Motor neuron (in vitro differentiated cells): ENCODE data around the gene ACKR3. TPM values are rescaled to one million over a fixed set of nuclear protein-coding genes. Genes with fewer than 3 reads are reported as not detected.

Experiments used
- ATAC-seq, 8 experiments: fragments of 200-7000 bp; cut with Tn5 transposase; replicated peaks in 6 of 8; 2 replicates each; pipeline ENCODE4 v1.8.0; 2021; ENCODE audit warnings: mild to moderate bottlenecking in 8 of 8, moderate library complexity in 8 of 8
- H3K27ac ChIP-seq, 2 donors: fragments of 250-450 bp; sonication (Bioruptor Pico); 2 replicates each; pipeline ENCODE4 v1.9.0; 2021; ENCODE audit warnings: antibody characterized with exemption in 2 of 2, mild to moderate bottlenecking in 2 of 2, moderate library complexity in 1 of 2
- H3K4me1 ChIP-seq, 2 donors: fragments of 250-450 bp; sonication (Bioruptor Pico); replicated peaks in 1 of 2; 2 replicates each; pipeline ENCODE4 v1.6.1; 2021; ENCODE audit warnings: antibody characterized with exemption in 2 of 2, mild to moderate bottlenecking in 2 of 2, moderate library complexity in 1 of 2
- H3K4me3 ChIP-seq, 5 donors: fragments of 250-450 bp; sonication (Bioruptor Pico); 2 replicates each; pipeline ENCODE4 v1.9.0; 2021; ENCODE audit warnings: antibody characterized with exemption in 5 of 5, mild to moderate bottlenecking in 5 of 5, moderate library complexity in 4 of 5
- WGBS, 10 experiments: fragments of 450-650 bp; shearing (Covaris generic); methylation state at CpG; one replicate each; pipeline ENCODE4 v1.0.0; 2022; 5-methylcytosine and 5-hydroxymethylcytosine counted together
- in situ Hi-C, 9 experiments: fragments of 400-800 bp; cut with MboI; loops; one replicate each; pipeline ENCODE4 v1.15.0; 2021; ENCODE audit warnings: low sequenced_read_pairs in 9 of 9, low pct_unique_long_range_greater_than_20kb in 2 of 9; ENCODE audit not compliant: unreplicated experiment in 9 of 9
- total RNA-seq, 8 experiments: library from RNA; unstranded; fragments of 300-600 nt; gene quantifications; 2 replicates each; pipeline versions ENCODE4 v1.2.3 to v1.2.4, GENCODE V29; 2022

Gene ACKR3
- 10 to 100 TPM in 6 of 8 experiments, 1 to 10 TPM in 2; 5.3 to 66.1 (median 21.1) TPM for total RNA-seq

GRCh38 chr2:236569573-236569973, at the start of gene ACKR3:
ACKR3 (plus strand) TSS chr2:236569825; CDS start chr2:236580466, 10,641 bp downstream.
- WGBS, 10 experiments = 0% methylated on average over 1 to 4 of the region's 10 CpGs; no CpG with 5 or more reads in 5 of the 10 experiments

DNA sequence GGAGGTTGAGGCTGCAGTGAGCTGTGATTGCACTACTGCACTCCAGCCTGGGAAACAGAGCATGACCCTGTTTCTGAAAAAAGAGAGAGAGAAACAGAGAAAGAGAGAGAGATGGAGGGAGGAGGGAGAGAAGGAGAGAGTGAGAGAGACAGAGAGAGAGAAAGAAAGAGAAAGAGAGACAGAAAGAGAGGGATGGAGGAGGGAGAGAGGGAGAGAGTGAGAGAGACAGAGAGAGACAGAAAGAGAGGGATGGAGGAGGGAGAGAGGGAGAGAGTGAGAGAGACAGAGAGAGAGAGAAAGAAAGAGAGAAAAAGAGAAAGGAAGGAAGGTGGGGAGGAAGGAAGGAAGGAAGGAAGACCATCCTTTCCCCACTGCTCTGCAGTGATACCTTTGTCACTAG, 48.1 kb upstream of the ACKR3 start:
- no peak overlapping the region for H3K4me3 ChIP-seq
- in situ Hi-C loops = loop anchor here in 3 of 9 experiments (25.0 kb wide), 2 partner anchors 516 to 541 kb away; no protein-coding TSS in a partner anchor
- no peak overlapping the region for H3K27ac ChIP-seq
- ATAC-seq = no peak
- peaks cover 3 to 10% of the 10 kb centered on the region in 2 donors for H3K4me1 ChIP-seq

More at GRCh38 chr2:236569573-236569973, at the start of gene ACKR3:
- peak; percentile 48 to 91 (median 83) for ATAC-seq
- in situ Hi-C loops = no loop called here
- Histone ChIP-seq H3K4me3 (peak within 1 kb of the TSS; percentile 37 to 60 (median 43)), H3K4me1 (peaks cover 55 to 81% of the 10 kb centered on the region in 2 donors), H3K27ac (peak within 1 kb of the TSS; percentile 21 to 76)

DNA sequence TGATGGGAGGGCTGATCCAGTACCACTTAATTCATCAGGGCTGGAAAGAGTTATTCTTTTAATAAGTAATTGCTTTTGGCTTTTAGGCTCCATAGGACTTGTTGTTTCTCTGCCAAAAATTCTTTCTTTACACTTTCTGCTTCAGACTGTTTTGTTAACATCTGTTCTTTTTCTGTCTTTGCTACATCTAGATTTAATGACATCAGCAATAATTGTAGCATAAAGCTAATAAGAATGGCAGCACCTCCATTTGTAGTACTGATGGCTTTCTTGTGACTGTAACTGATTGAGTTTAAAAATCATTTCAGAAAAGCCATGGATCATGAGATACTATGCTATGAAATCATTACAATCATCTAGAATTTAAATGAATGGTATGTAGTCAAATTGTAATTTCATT, 46.4 kb upstream of the ACKR3 start:
- ATAC-seq = no peak
- Histone ChIP-seq H3K27ac (no peak overlapping the region), H3K4me3 (no peak overlapping the region), H3K4me1 (peaks cover 13 to 15% of the 10 kb centered on the region in 2 donors)
- in situ Hi-C loops = loop anchor here in 3 of 9 experiments (25.0 kb wide), 2 partner anchors 514 to 539 kb away; no protein-coding TSS in a partner anchor

GRCh38 chr2:236525411-236525997, 44.1 kb upstream of the ACKR3 start:
- Histone ChIP-seq H3K4me3 (no peak overlapping the region), H3K27ac (no peak overlapping the region), H3K4me1 (peaks cover 15% of the 10 kb centered on the region in 2 donors)
- in situ Hi-C loops = loop anchor here in 1 of 9 experiments (25.0 kb wide), 1 partner anchor 163 kb away; no protein-coding TSS in a partner anchor
- WGBS, 10 experiments = 71 to 100% (median 83%) methylated on average over 1 to 8 of the region's 8 CpGs; no CpG with 5 or more reads in 1 of the 10 experiments
- peak in 4 of 8 experiments; percentile 36 to 79 (median 58) for ATAC-seq

DNA sequence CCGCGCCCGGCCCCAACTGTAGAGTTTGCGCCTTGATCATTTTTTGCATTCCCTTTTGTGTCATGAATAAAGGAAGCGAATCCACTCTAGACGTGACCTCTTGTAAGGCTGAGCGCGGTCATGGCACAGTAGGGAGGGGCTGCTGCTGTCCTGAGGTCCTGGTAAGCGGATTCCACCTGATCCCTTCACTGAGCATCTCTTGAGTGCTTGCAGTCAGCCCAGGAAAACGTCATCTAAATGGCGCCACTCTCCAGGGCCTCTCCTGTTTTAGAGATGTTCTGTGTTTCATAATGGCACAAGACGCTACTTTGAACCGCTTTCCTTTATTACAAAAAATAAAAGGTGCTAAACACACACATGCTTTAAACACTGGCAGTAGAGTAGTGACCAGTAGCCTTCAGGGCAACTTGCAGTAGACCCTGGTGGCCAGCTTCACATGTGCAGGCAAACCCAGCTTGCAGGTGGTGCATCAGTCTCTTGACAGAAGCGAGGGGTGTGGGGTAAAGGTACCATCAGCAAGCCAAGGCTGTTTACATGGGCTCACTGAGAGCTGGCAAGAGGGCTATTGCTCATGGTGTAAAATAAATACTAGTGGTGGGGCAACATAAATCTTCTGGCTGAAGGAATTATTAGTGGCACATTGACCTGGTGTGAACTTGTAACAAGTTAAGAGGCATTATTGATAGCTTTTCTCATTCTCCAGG, 43.0 kb upstream of the ACKR3 start:
- H3K4me1 ChIP-seq = peaks cover 15 to 17% of the 10 kb centered on the region in 2 donors
- 83 to 100% (median 100%) methylated on average over 1 to 8 of the region's 14 CpGs; no CpG with 5 or more reads in 5 of the 10 experiments for WGBS, 10 experiments
- H3K27ac ChIP-seq = no peak overlapping the region
- no peak overlapping the region for H3K4me3 ChIP-seq
- ATAC-seq = peak in 5 of 8 experiments; percentile 48 to 81 (median 74)
- in situ Hi-C loops = loop anchor here in 1 of 9 experiments (25.0 kb wide), 1 partner anchor 164 kb away; no protein-coding TSS in a partner anchor

GRCh38 chr2:236527159-236527630, 42.4 kb upstream of the ACKR3 start:
- no peak for ATAC-seq
- in situ Hi-C loops = loop anchor here in 1 of 9 experiments (25.0 kb wide), 1 partner anchor 165 kb away; no protein-coding TSS in a partner anchor
- no peak overlapping the region for H3K4me3 ChIP-seq
- peaks cover 15 to 17% of the 10 kb centered on the region in 2 donors for H3K4me1 ChIP-seq
- WGBS, 10 experiments = 45 to 100% (median 95%) methylated on average over 1 to 9 of the region's 9 CpGs; no CpG with 5 or more reads in 3 of the 10 experiments
- H3K27ac ChIP-seq = no peak overlapping the region

DNA sequence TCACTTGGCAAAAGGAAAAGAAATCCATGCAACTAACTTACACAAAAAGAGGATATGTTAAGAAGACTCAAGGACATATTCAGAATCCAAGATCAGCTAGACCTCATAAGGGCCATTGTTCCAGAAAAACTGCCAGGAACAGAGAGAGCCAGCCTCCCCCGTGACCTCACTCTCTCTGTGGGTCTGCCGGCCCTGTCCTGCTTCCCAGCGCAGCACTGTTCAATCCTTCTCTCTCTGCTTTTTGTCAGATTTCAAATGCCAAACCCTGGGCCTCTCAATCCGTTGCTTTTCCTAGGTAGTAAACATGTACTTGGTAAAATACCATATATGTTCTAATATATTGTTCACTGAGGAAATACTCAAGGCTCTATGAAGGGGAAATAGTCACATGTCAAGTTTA, 40.0 kb upstream of the ACKR3 start:
- in situ Hi-C loops = loop anchor here in 1 of 9 experiments (25.0 kb wide), 1 partner anchor 167 kb away; no protein-coding TSS in a partner anchor
- ATAC-seq = no peak
- no peak overlapping the region for H3K4me3 ChIP-seq
- WGBS, 10 experiments = 11 to 85% (median 74%) methylated on average over 1 to 4 of the region's 4 CpGs; no CpG with 5 or more reads in 1 of the 10 experiments
- peaks cover 15 to 17% of the 10 kb centered on the region in 2 donors for H3K4me1 ChIP-seq
- H3K27ac ChIP-seq = no peak overlapping the region

- in situ Hi-C loops = loop anchor here in 1 of 9 experiments (25.0 kb wide), 1 partner anchor 168 kb away; no protein-coding TSS in a partner anchor
- Histone ChIP-seq H3K4me3 (no peak overlapping the region), H3K27ac (no peak overlapping the region), H3K4me1 (peaks cover 15 to 17% of the 10 kb centered on the region in 2 donors)
- ATAC-seq = no peak
- 0 to 55% (median 40%) methylated on average over 1 of the region's 1 CpG; no CpG with 5 or more reads in 4 of the 10 experiments for WGBS, 10 experiments
These were observed 39.1 kb upstream of the ACKR3 start for GRCh38 chr2:236530512-236530911.

GRCh38 chr2:236531195-236531594, 38.4 kb upstream of the ACKR3 start:
- in situ Hi-C loops = loop anchor here in 1 of 9 experiments (25.0 kb wide), 1 partner anchor 169 kb away; no protein-coding TSS in a partner anchor
- no peak for ATAC-seq

GRCh38 chr2:236531996-236532395, 37.6 kb upstream of the ACKR3 start:
- WGBS, 10 experiments = 20 to 100% (median 100%) methylated on average over 1 of the region's 1 CpG; no CpG with 5 or more reads in 5 of the 10 experiments

More at GRCh38 chr2:236531195-236531594, 38.4 kb upstream of the ACKR3 start:
- Histone ChIP-seq H3K27ac (no peak overlapping the region), H3K4me3 (no peak overlapping the region), H3K4me1 (peaks cover 15 to 17% of the 10 kb centered on the region in 2 donors)
- 68 to 100% (median 91%) methylated on average over 1 to 6 of the region's 7 CpGs; no CpG with 5 or more reads in 1 of the 10 experiments for WGBS, 10 experiments

GRCh38 chr2:236533343-236533742, 36.3 kb upstream of the ACKR3 start:
- H3K4me3 ChIP-seq = no peak overlapping the region
- ATAC-seq = no peak
- in situ Hi-C loops = loop anchor here in 1 of 9 experiments (25.0 kb wide), 1 partner anchor 171 kb away; no protein-coding TSS in a partner anchor
- 48 to 100% (median 77%) methylated on average over 1 to 3 of the region's 4 CpGs; no CpG with 5 or more reads in 4 of the 10 experiments for whole genome bisulfite sequencing, 10 experiments
- H3K4me1 ChIP-seq = peaks cover 0 to 12% of the 10 kb centered on the region in 2 donors
- H3K27ac ChIP-seq = no peak overlapping the region

More at GRCh38 chr2:236531996-236532395, 37.6 kb upstream of the ACKR3 start:
- ATAC-seq = no peak
- Histone ChIP-seq H3K4me3 (no peak overlapping the region), H3K27ac (no peak overlapping the region), H3K4me1 (peaks cover 8 to 12% of the 10 kb centered on the region in 2 donors)
- in situ Hi-C loops = loop anchor here in 1 of 9 experiments (25.0 kb wide), 1 partner anchor 170 kb away; no protein-coding TSS in a partner anchor

DNA sequence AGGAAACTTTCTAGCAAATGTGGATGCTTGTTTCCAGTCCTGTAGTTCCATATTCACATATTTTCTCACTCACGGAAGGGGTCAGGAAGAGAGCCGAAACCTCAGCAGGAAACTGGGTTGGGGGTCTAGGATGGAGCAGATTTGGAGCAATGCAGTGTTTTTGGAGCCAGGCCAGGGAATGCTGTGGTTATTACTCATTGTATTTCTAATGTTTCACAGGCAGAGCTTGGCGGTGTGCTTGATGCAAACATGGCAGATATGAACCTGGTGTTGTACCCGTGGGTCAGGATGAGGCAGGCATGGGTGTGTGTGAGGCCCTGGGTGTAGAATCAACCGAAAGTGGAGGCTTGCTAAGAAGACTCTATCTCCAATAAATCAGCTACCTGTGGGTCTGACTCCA, 34.6 kb upstream of the ACKR3 start:
- H3K4me1 ChIP-seq = peaks cover 0 to 12% of the 10 kb centered on the region in 2 donors
- WGBS, 10 experiments = 32 to 100% (median 81%) methylated on average over 1 to 5 of the region's 5 CpGs; no CpG with 5 or more reads in 2 of the 10 experiments
- H3K4me3 ChIP-seq = no peak overlapping the region
- no peak overlapping the region for H3K27ac ChIP-seq
- in situ Hi-C loops = loop anchor here in 1 of 9 experiments (25.0 kb wide), 1 partner anchor 173 kb away; no protein-coding TSS in a partner anchor
- ATAC-seq = no peak
